Stimulated activated CD4-positive, alpha-beta T cell treated with anti-CD3 and anti-CD28 coated beads, Interleukin-2, amount 100 ng/mL, for 48 hours (primary cell): ENCODE measurements around the gene NCS1.

Source experiments
- DNase-seq, 2 donors: peaks; one replicate each; pipeline ENCODE4 v3.0.0-alpha.2; 2020

NCS1 gene

GRCh38 chr9:130215341-130216119 is 43.3 kb downstream of the NCS1 start:
- no peak for DNase-seq

GRCh38 chr9:130217838-130218237 is 45.6 kb downstream of the NCS1 start:
- DNase-seq: no peak

- DNase-seq: no peak
Measured at GRCh38 chr9:130219661-130220096, 47.5 kb downstream of the NCS1 start.

- DNase-seq: no peak
Measured at GRCh38 chr9:130220352-130220751, 48.1 kb downstream of the NCS1 start.

- no peak for DNase-seq
Measured at GRCh38 chr9:130222833-130223232, 50.6 kb downstream of the NCS1 start.

GRCh38 chr9:130225071-130225470 is 52.9 kb downstream of the NCS1 start:
- DNase-seq: no peak

GRCh38 chr9:130225586-130225985 is 53.4 kb downstream of the NCS1 start:
- DNase-seq: no peak

- no peak for DNase-seq
Measured at GRCh38 chr9:130226112-130226511, 53.9 kb downstream of the NCS1 start.

- DNase-seq: no peak
Measured at GRCh38 chr9:130227833-130228232, 55.6 kb downstream of the NCS1 start.

GRCh38 chr9:130229759-130230158 is 57.6 kb downstream of the NCS1 start:
- no peak for DNase-seq

GRCh38 chr9:130230631-130231030 is 58.4 kb downstream of the NCS1 start:
- DNase-seq: no peak

- no peak for DNase-seq
Measured at GRCh38 chr9:130232899-130233586, 60.8 kb downstream of the NCS1 start.

GRCh38 chr9:130233587-130233945 is 61.4 kb downstream of the NCS1 start:
- DNase-seq: no peak

GRCh38 chr9:130234340-130235260 is 62.4 kb downstream of the NCS1 start:
- DNase-seq: no peak

GRCh38 chr9:130235558-130236435 is 63.6 kb downstream of the NCS1 start:
- peak; percentile 65 to 69 for DNase-seq

GRCh38 chr9:130236436-130236985 is 64.3 kb downstream of the NCS1 start:
- DNase-seq: no peak

GRCh38 chr9:130237076-130237475 is 64.9 kb downstream of the NCS1 start:
- no peak for DNase-seq

- no peak for DNase-seq
Measured at GRCh38 chr9:130237763-130238524, 65.7 kb downstream of the NCS1 start.

GRCh38 chr9:130239363-130239695 is 67.1 kb downstream of the NCS1 start:
- DNase-seq: no peak

GRCh38 chr9:130239741-130240241 is 67.6 kb downstream of the NCS1 start:
- peak; percentile 51 to 53 for DNase-seq
